HG03066 (cell line): ENCODE measurements around the gene MIER1.
"Not testable (repeated sequence)": the region's sequence is repeated elsewhere in the genome, so short reads cannot be mapped to it uniquely, and the experiment has no call there.

Experiments used
- ATAC-seq: cut with Tn5 transposase; IDR thresholded peaks from one replicate; pipeline ENCODE4 v1.9.1; 2021; ENCODE audit warnings: low read depth; ENCODE audit not compliant: unreplicated experiment

MIER1 gene

GRCh38 chr1:66924756-66925557 is at the start of gene MIER1, which contains the start of gene DNAI4:
TSS of gene MIER1 (plus strand) at chr1:66924990. CDS start at chr1:66925029, 39 bp downstream.
TSS of gene DNAI4 (minus strand) at chr1:66924856. CDS start at chr1:66924831, 25 bp downstream.
- ATAC-seq = peak; percentile 96

DNA sequence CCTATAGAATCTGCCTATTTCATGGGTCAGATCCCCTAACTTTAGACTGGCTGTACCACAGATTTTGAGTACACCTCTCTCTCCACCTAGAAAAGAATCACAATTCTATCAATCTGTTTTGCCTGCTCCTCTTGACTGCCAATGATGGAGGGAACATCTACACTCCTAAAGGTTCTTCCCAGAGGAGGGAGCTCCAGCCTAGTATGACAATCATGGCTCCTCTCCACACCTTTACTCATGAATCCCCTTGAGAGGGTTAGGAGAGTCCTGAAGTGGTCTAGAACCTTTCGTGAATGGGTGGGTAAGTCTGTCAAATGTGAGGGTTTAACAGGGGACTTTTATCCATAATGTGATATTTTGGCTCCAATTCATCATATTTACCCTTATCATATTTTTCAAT is 48.1 kb upstream of the MIER1 start:
- no peak for ATAC-seq

DNA sequence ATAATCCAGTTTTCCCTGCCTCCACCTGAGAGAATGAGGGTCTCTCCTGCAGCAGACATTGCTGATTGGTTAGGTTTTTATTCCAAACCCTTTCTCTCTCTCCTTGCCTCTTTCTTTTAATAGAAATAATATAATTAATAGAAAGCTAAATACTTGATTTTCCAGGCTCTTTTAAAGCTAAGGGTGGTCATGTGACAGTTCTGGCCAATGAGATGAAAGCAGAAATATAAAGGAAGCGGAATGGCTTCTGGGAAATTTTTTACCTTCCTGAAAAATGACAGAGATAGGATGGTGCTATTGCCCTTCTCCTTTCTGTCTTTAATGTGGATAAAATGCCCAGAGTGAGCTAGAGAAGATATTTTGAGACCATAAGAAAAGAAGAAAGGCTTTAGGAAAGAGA is 35.8 kb upstream of the MIER1 start:
- no peak for ATAC-seq

DNA sequence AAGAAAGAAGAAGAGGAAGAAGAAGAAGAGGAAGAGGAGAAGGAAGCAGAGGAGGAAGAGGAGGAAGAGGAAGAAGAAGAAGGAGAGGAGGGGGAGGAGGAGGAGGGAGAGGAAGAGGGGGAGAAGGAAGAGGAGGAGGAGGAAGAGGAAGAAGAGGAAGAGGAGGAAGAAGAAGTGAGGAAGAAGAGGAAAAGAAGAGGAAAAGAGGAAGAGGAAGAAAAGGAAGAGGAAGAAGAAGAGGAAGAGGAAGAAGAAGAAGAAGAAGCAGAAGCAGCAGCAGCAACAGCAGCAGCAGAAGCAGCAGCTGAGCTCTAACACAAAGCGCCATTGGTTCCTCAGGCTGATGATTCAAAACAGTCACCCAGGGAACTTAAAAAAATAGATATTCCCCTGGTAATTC is 34.2 kb upstream of the MIER1 start:
- no peak for ATAC-seq

GRCh38 chr1:66893712-66894111 is 31.1 kb upstream of the MIER1 start:
- ATAC-seq = no peak

DNA sequence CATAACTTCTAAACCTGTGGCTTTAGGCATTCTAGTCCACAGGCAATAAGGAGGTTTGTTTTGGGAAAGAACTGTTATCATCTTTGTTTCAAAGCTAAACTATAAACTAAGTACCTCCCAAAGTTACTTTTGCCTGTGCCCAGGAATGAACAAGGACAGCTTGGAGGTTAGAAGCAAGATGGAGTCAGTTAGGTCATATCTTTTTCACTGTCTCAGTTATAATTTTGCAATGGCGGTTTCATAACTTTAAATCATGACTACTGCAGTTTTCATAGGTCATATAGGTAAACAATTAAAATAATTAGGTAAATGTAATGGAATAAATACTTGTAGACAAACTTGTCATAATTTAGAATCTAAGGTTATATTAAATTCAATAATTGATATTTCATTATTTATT is 9.6 kb upstream of the MIER1 start:
- not testable (repeated sequence) for ATAC-seq

DNA sequence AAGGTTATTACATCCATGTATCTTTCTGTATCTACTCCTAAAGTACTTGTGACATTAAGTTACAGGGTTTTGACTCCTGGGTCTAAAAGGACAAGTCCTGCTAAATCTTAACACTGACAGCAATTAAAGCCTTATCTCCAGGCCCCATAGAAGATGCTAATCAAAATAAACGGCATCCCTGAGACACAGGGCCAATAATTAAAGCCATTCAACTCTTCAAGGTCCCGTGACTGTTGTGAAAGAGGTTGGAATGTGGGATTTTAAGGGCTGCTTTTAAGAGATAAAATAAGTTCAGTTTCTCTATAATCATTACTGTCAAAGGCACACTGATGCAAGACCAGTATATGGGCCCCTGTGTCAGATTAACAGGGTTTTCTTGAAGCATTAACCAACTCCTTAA is 8.5 kb upstream of the MIER1 start:
- no peak for ATAC-seq

DNA sequence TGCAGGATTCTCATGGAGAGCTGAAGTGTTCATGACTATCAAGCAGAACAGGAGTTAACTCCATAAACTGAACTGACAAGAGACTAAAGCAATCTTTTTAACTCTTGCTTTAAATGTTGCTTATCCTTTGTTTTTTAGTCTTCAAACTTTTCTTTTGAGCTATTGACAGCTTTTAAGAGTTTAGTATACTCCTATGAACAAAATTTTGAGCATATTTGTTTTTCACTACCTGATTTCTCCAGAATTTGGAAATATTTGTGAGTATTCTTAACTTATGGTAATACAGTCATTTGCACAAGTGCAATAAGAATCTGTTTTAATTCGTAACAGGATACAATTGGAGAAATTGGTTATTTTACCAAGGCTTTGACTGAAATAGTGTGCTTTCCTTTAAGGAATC is 7.3 kb upstream of the MIER1 start:
- ATAC-seq = no peak

DNA sequence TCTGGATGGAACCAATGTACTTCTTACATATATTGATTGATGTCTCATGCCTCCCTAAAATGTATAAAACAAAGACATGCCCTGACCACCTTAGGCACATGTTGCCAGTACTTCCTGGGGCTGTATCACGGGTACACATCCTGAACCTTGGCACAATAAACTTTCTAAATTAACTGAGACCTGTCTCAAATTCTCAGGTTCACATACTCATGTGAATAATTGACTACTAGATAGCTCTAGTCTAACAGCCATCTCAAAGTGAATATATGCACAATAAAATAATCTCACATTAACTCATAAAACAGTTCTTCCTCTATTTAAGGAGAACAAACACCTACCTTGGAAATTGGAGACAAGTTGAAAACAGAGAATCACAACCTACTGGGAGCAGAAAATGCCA is 5.7 kb upstream of the MIER1 start:
- no peak for ATAC-seq

DNA sequence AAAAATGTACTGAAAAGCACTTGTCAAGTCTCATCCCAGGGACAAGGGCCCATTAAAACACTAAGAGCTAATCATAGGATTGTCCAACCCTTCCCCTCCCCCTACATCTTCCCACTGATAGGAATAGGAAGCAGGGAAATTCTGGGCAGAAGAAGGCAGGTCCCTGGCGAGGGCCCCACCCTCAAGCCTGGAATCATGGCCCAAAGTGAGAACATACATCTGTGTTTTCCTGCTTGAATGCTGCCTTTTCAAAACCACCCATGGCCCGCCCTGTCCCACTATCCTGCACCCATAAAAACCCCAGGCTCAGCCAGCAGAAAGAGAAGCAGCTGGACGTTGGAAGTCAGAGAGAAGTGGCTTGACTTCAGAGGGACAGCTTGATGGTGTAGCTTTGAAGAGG is 5.0 kb upstream of the MIER1 start:
- ATAC-seq = no peak

- no peak for ATAC-seq
Observed at GRCh38 chr1:66920543-66920942, 4.2 kb upstream of the MIER1 start.

- ATAC-seq = peak; percentile 2
Observed at GRCh38 chr1:66925558-66925910, 744 bp downstream of the MIER1 start.

DNA sequence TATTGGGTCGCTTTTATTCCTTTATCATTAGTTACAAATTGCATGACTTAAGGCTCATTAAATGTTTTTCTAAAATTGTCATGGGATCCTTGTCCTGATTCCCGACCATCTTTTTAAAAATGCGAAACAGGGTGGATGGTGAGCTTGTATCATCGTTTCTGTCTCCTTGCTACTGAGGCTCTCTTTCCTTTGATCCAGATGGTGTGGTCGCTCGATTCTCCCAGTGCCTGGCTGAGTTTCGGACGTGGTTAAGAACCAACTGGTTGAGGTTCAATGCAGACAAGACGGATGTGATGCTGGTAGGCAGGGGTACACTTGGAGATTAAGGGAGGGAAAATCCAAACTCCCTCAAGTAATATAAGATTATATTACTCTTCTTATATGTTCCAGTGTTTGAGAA is 1.2 kb downstream of the MIER1 start:
- no peak for ATAC-seq

DNA sequence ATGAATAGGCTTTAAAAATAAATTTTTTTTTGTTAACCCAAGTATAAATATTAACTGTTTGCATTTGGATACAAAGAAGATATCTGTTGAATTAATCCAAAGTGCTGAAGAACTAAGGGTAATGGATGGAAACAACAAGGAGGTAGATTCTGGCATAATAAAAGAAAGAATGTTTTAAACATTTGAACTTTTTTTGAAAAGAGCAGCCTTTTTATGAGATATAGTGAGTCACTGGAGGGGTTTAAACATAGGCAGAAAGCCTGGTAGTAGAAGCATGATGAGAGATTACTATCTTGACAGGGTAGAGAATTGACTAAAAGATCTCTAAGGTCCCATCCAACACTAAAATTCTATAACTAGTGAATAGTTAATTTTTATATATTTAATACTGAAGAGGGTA is 2.7 kb downstream of the MIER1 start:
- no peak for ATAC-seq

DNA sequence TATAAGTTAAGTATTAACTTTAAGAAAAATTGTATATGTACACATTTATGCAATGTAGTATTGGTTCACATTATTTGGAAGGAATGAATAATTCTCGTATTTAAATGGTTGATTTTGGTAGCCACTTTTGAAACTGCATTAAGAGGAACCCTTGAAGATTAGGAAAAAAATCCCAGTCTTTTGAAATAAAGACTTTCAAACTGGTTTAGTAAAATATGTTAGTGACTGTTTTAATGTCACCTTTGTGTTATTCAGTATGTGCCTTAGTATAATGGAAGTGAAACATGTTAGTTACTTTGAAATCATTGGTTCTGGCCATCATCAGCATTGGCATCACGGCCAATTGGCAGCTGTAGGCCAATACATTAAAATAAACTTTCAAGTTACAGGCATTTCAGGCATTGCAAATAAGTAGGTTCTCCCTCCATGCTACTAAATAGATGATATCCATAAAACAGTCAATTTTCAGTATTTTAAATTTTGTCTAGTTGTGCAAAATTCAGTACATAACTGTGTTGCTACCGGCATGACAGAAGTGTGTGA is 4.4 kb downstream of the MIER1 start:
- no peak for ATAC-seq

- ATAC-seq = no peak
Observed at GRCh38 chr1:66929691-66929998, 4.9 kb downstream of the MIER1 start.

DNA sequence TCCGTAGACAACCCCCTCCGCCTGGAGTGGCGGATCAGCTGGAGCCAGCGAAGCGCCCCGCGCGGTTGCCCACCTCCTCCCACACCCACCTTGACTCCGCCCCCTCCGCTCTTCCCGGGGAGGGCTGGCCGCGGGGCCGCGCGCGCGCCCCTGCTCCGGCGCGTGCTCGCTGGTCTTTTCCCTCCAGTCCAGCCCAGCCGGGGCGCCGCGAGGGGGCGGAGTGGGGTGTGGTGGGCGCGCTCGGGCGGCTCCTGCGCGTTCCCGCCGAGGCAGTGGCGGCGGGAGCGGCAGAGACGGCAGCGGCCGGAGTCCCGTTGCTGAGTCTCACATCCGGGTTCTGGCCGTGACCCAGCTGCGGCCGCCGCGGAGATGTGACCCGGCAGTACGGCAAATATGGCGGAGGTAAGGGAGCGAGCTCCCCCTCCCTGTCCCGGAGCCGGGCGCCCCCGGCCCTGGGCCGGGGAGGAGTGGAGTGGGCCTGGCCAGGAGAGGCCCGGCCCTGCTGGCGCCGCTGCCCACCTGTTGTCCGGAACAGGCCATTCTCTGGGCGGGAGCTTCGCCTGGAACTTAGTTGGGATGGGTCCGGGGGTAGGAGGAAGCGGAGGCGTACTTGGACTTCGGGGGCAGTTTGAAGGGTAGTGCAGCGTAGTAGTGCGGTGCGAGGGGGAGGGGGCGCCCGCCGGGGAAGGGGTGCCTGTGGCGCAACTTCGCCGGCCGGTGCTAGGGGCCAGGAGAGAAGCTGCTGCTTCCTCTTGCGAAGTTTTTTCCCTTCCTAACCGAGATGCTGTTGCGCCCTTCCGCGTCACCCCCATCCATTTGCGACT is 5.4 kb downstream of the MIER1 start:
- peak; percentile 53 for ATAC-seq

- no peak for ATAC-seq
Observed at GRCh38 chr1:66930823-66931174, 6.0 kb downstream of the MIER1 start.

DNA sequence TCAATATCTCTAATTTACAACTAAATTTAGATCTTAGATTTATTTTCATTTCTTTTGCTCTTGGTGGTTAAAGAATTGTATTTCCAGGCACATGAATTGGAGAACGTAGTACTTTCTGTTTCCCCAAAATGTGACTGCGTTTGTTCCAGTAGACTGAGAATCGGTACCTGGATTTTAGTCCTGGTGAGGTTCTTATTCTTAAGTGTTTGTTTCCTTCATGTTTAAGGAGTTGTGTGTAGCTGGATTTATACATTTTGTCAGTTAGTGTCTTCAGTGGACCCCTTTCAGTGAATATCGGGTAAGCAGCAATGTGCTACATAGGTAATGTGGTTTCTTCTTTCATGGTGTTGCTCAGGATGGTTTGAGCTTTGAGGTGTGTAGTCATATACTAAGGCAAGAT is 6.8 kb downstream of the MIER1 start:
- ATAC-seq = no peak

DNA sequence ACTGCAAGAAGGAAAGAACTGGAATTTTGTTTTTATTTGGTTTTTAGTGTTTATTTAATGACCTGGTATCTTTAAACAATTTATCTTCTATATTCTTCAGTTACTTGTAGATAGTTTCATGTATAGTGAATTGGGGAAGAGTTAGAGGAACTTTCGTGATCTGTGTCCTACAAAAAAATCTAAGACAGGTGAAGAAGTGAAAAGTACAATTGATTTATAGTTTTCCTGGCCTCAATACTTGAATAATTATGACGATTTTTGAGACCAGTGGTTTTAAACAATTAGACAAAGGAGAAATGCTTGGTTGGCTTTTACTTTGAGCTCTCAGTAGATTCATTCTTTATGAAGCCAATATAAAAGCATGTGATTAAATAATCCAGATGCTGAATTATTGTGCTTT is 7.5 kb downstream of the MIER1 start:
- no peak for ATAC-seq

GRCh38 chr1:66933887-66934700 is 9.3 kb downstream of the MIER1 start:
- no peak for ATAC-seq
